Gastroesophageal sphincter (tissue), 3 donors: ENCODE measurements around the gene KLHDC7B.

Experiments
- CTCF ChIP-seq, 4 experiments: fragments of 200-600 bp in 2 of 4; fragments of 450-650 bp in 2 of 4; sonication (generic) in 1 of 4; IDR thresholded peaks; one replicate each; pipeline ENCODE4 v1.5.1; 2017 to 2019; ENCODE audit warnings: antibody characterized with exemption in 4 of 4, mild to moderate bottlenecking in 2 of 4, moderate library complexity in 2 of 4
- POLR2A ChIP-seq, 2 donors: fragments of 450-650 bp; IDR thresholded peaks; one replicate each; pipeline ENCODE4 v1.6.1; 2017; ENCODE audit warnings: antibody characterized with exemption in 2 of 2, mild to moderate bottlenecking in 2 of 2, moderate library complexity in 1 of 2
- POLR2AphosphoS5 ChIP-seq: sonication (generic); formaldehyde crosslinking; IDR thresholded peaks from one replicate; pipeline ENCODE4 v1.6.1; 2017; ENCODE audit warnings: antibody characterized with exemption

DNA sequence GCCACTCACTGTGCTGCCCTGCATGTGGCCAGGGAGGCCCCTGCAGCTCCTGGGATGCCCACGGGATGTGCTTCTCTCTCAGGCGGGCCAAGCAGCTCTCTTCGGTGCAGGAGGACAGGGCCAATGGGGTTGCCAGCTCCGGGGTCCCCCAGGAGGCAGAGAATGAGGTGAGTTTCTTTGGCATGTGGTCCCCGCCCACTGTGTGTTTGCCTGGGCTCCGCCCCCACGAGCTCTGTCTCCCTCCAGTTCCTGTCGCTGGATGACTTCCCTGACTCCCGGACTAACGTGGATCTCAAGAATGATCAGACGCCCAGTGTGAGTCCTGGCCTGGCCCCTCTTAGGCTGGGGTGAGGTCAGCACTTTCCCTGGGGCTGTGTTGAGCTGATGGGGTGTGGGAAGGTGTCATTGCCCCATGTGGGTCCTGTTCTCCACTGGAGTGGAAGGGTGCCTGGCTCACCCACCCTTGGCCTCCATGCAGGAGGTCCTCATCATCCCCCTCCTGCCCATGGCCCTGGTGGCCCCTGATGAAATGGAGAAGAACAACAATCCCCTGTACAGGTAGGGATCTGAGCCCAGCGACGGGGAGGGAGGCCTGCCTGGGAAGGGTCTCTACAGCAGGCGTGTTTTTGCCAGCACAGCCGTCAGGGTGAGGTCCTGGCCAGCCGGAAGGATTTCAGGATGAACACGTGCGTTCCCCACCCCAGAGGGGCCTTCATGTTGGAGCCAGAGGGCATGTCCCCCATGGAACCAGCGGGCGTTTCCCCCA, 28.0 kb upstream of the KLHDC7B start:
- TF ChIP-seq POLR2A (IDR thresholded peaks at IDR 0.05) (no peak), POLR2AphosphoS5 (no peak), CTCF (IDR thresholded peaks at IDR 0.05) (no peak)
